ENCODE data around the gene HOXC13.

- TF ChIP-seq, protein P1, sequence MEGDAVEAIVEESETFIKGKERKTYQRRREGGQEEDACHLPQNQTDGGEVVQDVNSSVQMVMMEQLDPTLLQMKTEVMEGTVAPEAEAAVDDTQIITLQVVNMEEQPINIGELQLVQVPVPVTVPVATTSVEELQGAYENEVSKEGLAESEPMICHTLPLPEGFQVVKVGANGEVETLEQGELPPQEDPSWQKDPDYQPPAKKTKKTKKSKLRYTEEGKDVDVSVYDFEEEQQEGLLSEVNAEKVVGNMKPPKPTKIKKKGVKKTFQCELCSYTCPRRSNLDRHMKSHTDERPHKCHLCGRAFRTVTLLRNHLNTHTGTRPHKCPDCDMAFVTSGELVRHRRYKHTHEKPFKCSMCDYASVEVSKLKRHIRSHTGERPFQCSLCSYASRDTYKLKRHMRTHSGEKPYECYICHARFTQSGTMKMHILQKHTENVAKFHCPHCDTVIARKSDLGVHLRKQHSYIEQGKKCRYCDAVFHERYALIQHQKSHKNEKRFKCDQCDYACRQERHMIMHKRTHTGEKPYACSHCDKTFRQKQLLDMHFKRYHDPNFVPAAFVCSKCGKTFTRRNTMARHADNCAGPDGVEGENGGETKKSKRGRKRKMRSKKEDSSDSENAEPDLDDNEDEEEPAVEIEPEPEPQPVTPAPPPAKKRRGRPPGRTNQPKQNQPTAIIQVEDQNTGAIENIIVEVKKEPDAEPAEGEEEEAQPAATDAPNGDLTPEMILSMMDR (IDR thresholded peaks at IDR 0.05) = no peak
- no peak for TF ChIP-seq POLR2A (IDR thresholded peaks at IDR 0.05)
Observed at GRCh38 chr12:53964315-53964713, 25.7 kb downstream of the HOXC13 start.

All from prostate gland (tissue), 2 donors.